ENCODE results near the gene RPS21. TPM values are rescaled to one million over a fixed set of nuclear protein-coding genes. Genes with fewer than 3 reads are reported as not detected.

Gene RPS21
- total RNA-seq, 6 donors from 2014 or later, result 94.6 to 1,381 (median 998) TPM

GRCh38 chr20:62377064-62377461 lies 9.8 kb upstream of the RPS21 start:
- WGBS, 2 donors, result 85 to 86% methylated on average over 17 of the region's 17 CpGs
- no peak for DNase-seq
- no peaks in the 10 kb centered on the region for H3K9me3 ChIP-seq
- no peak overlapping the region for H3K4me3 ChIP-seq
- H3K27me3 ChIP-seq, result no peaks in the 10 kb centered on the region
- no peak for ATAC-seq (ENCODE audit: low FRiP score in 2 of 2)
- no peak for TF ChIP-seq POLR2A (IDR thresholded peaks at IDR 0.05)
- no peak for TF ChIP-seq POLR2AphosphoS5 (IDR thresholded peaks at IDR 0.05)
- TF ChIP-seq, protein P1, sequence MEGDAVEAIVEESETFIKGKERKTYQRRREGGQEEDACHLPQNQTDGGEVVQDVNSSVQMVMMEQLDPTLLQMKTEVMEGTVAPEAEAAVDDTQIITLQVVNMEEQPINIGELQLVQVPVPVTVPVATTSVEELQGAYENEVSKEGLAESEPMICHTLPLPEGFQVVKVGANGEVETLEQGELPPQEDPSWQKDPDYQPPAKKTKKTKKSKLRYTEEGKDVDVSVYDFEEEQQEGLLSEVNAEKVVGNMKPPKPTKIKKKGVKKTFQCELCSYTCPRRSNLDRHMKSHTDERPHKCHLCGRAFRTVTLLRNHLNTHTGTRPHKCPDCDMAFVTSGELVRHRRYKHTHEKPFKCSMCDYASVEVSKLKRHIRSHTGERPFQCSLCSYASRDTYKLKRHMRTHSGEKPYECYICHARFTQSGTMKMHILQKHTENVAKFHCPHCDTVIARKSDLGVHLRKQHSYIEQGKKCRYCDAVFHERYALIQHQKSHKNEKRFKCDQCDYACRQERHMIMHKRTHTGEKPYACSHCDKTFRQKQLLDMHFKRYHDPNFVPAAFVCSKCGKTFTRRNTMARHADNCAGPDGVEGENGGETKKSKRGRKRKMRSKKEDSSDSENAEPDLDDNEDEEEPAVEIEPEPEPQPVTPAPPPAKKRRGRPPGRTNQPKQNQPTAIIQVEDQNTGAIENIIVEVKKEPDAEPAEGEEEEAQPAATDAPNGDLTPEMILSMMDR (IDR thresholded peaks at IDR 0.05), result no peak
- no peak for TF ChIP-seq EP300 (IDR thresholded peaks at IDR 0.05)
- H3K4me1 ChIP-seq, result peaks cover 60 to 71% (median 62%) of the 10 kb centered on the region in 4 donors
- H3K27ac ChIP-seq, result peak overlapping the region in 3 of 4 donors; percentile 51 to 77 (median 69)
- H3K36me3 ChIP-seq, result no peaks in the 10 kb centered on the region

- Histone ChIP-seq H3K27ac (peak overlapping the region; percentile 43 to 77 (median 59)), H3K4me3 (no peak overlapping the region)
Measured at GRCh38 chr20:62377615-62378178, 9.2 kb upstream of the RPS21 start.

DNA sequence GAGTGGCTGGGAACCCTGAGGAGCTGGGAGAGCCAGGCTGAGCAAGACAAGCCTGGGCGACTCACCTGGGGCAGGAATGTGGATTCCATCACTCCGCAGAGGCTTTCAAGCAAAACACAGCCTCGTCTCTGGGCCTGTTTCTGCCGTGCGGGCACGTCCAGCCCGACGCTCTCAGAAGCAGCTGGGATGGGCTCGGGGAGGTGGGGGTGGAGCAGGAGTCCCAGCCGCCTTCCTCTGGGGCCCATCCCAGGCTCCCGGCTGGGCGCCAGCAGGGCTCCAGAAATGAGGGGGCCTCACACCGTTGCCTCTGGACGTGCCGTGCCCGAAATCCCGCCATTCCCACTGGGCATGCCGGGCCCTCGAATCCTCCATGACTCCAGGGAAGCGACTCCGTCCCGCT lies 8.7 kb upstream of the RPS21 start:
- 71% methylated on average over 5 of the region's 22 CpGs; no CpG with 5 or more reads in 1 of the 2 donors for WGBS, 2 donors
- no peaks in the 10 kb centered on the region for H3K27me3 ChIP-seq
- H3K9me3 ChIP-seq, result no peaks in the 10 kb centered on the region
- H3K4me3 ChIP-seq, result no peak overlapping the region
- TF ChIP-seq, protein P1 (IDR thresholded peaks at IDR 0.05), result no peak
- TF ChIP-seq EP300 (IDR thresholded peaks at IDR 0.05) (no peak), POLR2A (IDR thresholded peaks at IDR 0.05) (no peak), POLR2AphosphoS5 (IDR thresholded peaks at IDR 0.05) (no peak)
- ATAC-seq (ENCODE audit: low FRiP score in 2 of 2) (no peak), DNase-seq (peak in 1 of 2 donors; percentile 69)
- peak overlapping the region; percentile 43 to 77 (median 59) for H3K27ac ChIP-seq
- no peaks in the 10 kb centered on the region for H3K36me3 ChIP-seq
- peaks cover 66 to 77% (median 68%) of the 10 kb centered on the region in 4 donors for H3K4me1 ChIP-seq

More at GRCh38 chr20:62377615-62378178, 9.2 kb upstream of the RPS21 start:
- DNase-seq, result peak in 1 of 2 donors; percentile 84
- Histone ChIP-seq H3K27me3 (no peaks in the 10 kb centered on the region), H3K4me1 (peaks cover 65 to 76% (median 67%) of the 10 kb centered on the region in 4 donors), H3K9me3 (no peaks in the 10 kb centered on the region), H3K36me3 (no peaks in the 10 kb centered on the region)
- TF ChIP-seq EP300 (IDR thresholded peaks at IDR 0.05) (no peak), POLR2A (IDR thresholded peaks at IDR 0.05) (no peak), POLR2AphosphoS5 (IDR thresholded peaks at IDR 0.05) (no peak)
- TF ChIP-seq, protein P1 (IDR thresholded peaks at IDR 0.05), result no peak
- WGBS, 2 donors, result 39 to 69% methylated on average over 7 to 14 of the region's 15 CpGs
- peak in 1 of 2 donors; percentile 1 for ATAC-seq (ENCODE audit: low FRiP score in 2 of 2)

- H3K27ac ChIP-seq, result peak overlapping the region; percentile 69 to 86 (median 74)
- ATAC-seq (ENCODE audit: low FRiP score in 2 of 2) (no peak), DNase-seq (peak in 1 of 2 donors; percentile 37)
- WGBS, 2 donors, result 64 to 65% methylated on average over 8 to 16 of the region's 16 CpGs
- no peak overlapping the region for H3K4me3 ChIP-seq
- no peaks in the 10 kb centered on the region for H3K9me3 ChIP-seq
- TF ChIP-seq EP300 (IDR thresholded peaks at IDR 0.05), result no peak
- peak in 1 of 4 donors; percentile 24 for TF ChIP-seq POLR2A (IDR thresholded peaks at IDR 0.05)
- peak in 1 of 2 donors; percentile 7 for TF ChIP-seq POLR2AphosphoS5 (IDR thresholded peaks at IDR 0.05)
- TF ChIP-seq, protein P1 (IDR thresholded peaks at IDR 0.05), result no peak
- no peaks in the 10 kb centered on the region for H3K36me3 ChIP-seq
- H3K4me1 ChIP-seq, result peaks cover 47 to 67% (median 58%) of the 10 kb centered on the region in 4 donors
- H3K27me3 ChIP-seq, result no peaks in the 10 kb centered on the region
Measured at GRCh38 chr20:62381202-62381797, 5.6 kb upstream of the RPS21 start.
